Type B pancreatic cell (in vitro differentiated cells): ENCODE results near the gene FREM2. TPM values are rescaled to one million over a fixed set of nuclear protein-coding genes. Genes with fewer than 3 reads are reported as not detected.

Experiments used
- DNase-seq: peaks from one replicate; pipeline ENCODE4 v3.0.0; 2021; ENCODE audit warnings: mixed read lengths; ENCODE audit not compliant: unreplicated experiment; ENCODE audit errors: extremely low spot score
- H3K27ac Mint-ChIP-seq: 2 replicates; pipeline ENCODE4 v1.8.0; 2021; ENCODE audit warnings: mild to moderate bottlenecking, mixed read lengths
- H3K27me3 Mint-ChIP-seq: 2 replicates; pipeline ENCODE4 v1.8.0; 2021; ENCODE audit warnings: mixed read lengths
- H3K36me3 Mint-ChIP-seq: 2 replicates; pipeline ENCODE4 v1.8.0; 2021; ENCODE audit warnings: mixed read lengths
- H3K4me1 Mint-ChIP-seq: one replicate; pipeline ENCODE4 v1.8.0; 2021; ENCODE audit warnings: mixed read lengths; ENCODE audit not compliant: unreplicated experiment
- H3K4me3 Mint-ChIP-seq: 2 replicates; pipeline ENCODE4 v1.8.0; 2021; ENCODE audit warnings: mild to moderate bottlenecking, mixed read lengths
- H3K9me3 Mint-ChIP-seq: 2 replicates; pipeline ENCODE4 v1.8.0; 2021; ENCODE audit warnings: mixed read lengths
- total RNA-seq: library from RNA; stranded (reverse); gene quantifications from 2 replicates; pipeline ENCODE4 v1.2.1, GENCODE V29; 2021; ENCODE audit warnings: low replicate concordance
- TF ChIP-seq, protein P1 (sequence below): fragments of 200-600 bp; sonication (generic); conservative IDR thresholded peaks from 2 replicates; pipeline ENCODE4 v1.5.0; 2021; ENCODE audit warnings: antibody characterized with exemption, mild to moderate bottlenecking

The FREM2 gene
- total RNA-seq, 1 donor from 2014 or later: 42.8 TPM

- no peak overlapping the region for H3K27ac Mint-ChIP-seq
Observed at GRCh38 chr13:38703255-38703654, 16.4 kb downstream of the FREM2 start.

DNA sequence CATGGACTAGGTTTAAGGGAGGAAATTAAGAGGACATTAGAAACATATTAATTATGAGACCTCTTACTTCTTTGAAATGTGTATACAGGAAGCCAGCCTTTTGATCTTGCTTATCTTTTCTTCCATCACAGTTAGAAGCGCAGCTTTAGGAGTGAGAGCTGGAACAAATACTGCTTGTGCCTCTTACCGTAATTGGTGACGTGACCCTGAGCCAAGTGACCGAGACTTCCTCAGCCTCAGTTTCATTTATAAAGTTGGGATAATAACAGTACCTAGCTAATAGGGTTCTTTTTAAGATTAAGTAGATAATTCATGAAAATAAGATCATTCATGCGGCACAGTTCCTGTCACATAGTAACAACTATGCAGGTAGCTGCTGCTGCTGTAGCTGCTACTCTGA lies 18.5 kb downstream of the FREM2 start:
- DNase-seq: no peak
- TF ChIP-seq, protein P1, sequence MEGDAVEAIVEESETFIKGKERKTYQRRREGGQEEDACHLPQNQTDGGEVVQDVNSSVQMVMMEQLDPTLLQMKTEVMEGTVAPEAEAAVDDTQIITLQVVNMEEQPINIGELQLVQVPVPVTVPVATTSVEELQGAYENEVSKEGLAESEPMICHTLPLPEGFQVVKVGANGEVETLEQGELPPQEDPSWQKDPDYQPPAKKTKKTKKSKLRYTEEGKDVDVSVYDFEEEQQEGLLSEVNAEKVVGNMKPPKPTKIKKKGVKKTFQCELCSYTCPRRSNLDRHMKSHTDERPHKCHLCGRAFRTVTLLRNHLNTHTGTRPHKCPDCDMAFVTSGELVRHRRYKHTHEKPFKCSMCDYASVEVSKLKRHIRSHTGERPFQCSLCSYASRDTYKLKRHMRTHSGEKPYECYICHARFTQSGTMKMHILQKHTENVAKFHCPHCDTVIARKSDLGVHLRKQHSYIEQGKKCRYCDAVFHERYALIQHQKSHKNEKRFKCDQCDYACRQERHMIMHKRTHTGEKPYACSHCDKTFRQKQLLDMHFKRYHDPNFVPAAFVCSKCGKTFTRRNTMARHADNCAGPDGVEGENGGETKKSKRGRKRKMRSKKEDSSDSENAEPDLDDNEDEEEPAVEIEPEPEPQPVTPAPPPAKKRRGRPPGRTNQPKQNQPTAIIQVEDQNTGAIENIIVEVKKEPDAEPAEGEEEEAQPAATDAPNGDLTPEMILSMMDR: no peak
- Mint-ChIP-seq H3K27me3 (no peaks in the 10 kb centered on the region), H3K4me3 (no peak overlapping the region), H3K9me3 (no peaks in the 10 kb centered on the region), H3K36me3 (peaks cover 24% of the 10 kb centered on the region), H3K27ac (no peak overlapping the region), H3K4me1 (peaks cover 34% of the 10 kb centered on the region)

More at GRCh38 chr13:38703255-38703654, 16.4 kb downstream of the FREM2 start:
- DNase-seq: no peak
- peaks cover 35% of the 10 kb centered on the region for H3K36me3 Mint-ChIP-seq
- TF ChIP-seq, protein P1: no peak
- no peaks in the 10 kb centered on the region for H3K9me3 Mint-ChIP-seq
- peaks cover 34% of the 10 kb centered on the region for H3K4me1 Mint-ChIP-seq
- H3K4me3 Mint-ChIP-seq: no peak overlapping the region
- H3K27me3 Mint-ChIP-seq: no peaks in the 10 kb centered on the region

- H3K27ac Mint-ChIP-seq: no peak overlapping the region
- no peaks in the 10 kb centered on the region for H3K27me3 Mint-ChIP-seq
- TF ChIP-seq, protein P1: no peak
- DNase-seq: no peak
- no peak overlapping the region for H3K4me3 Mint-ChIP-seq
- peaks cover 21% of the 10 kb centered on the region for H3K36me3 Mint-ChIP-seq
- H3K4me1 Mint-ChIP-seq: peaks cover 26% of the 10 kb centered on the region
- H3K9me3 Mint-ChIP-seq: no peaks in the 10 kb centered on the region
Observed at GRCh38 chr13:38707460-38707859, 20.6 kb downstream of the FREM2 start.

DNA sequence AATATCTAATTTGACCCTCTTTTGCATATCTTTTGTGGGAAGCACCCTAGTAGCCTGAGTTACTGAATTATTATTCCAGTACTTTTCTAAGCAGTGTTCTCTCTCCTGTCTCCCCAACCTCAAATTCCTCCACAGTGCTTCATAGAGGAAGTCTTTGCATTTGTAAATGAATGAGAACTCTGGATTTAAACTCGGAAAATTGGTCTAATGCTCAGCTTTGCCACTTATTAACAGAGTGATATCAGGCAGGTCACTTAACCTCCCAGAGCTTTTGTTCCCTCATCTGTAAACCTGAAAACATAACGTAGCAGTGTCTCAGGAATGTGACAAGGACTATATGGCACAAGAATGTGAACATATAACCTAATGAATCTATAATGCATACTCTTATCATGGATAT lies 26.2 kb downstream of the FREM2 start:
- no peak overlapping the region for H3K4me3 Mint-ChIP-seq
- TF ChIP-seq, protein P1: no peak
- no peaks in the 10 kb centered on the region for H3K4me1 Mint-ChIP-seq
- peaks cover 6% of the 10 kb centered on the region for H3K36me3 Mint-ChIP-seq
- no peak for DNase-seq
- no peaks in the 10 kb centered on the region for H3K9me3 Mint-ChIP-seq
- H3K27me3 Mint-ChIP-seq: no peaks in the 10 kb centered on the region
- no peak overlapping the region for H3K27ac Mint-ChIP-seq

- Mint-ChIP-seq H3K36me3 (no peaks in the 10 kb centered on the region), H3K27ac (no peak overlapping the region), H3K27me3 (no peaks in the 10 kb centered on the region), H3K4me1 (no peaks in the 10 kb centered on the region), H3K9me3 (no peaks in the 10 kb centered on the region), H3K4me3 (no peak overlapping the region)
- TF ChIP-seq, protein P1: no peak
- no peak for DNase-seq
Observed at GRCh38 chr13:38718374-38718773, 31.5 kb downstream of the FREM2 start.

GRCh38 chr13:38730332-38730731 lies 43.5 kb downstream of the FREM2 start:
- Mint-ChIP-seq H3K9me3 (no peaks in the 10 kb centered on the region), H3K36me3 (peaks cover 5% of the 10 kb centered on the region), H3K27ac (no peak overlapping the region), H3K4me3 (no peak overlapping the region), H3K27me3 (no peaks in the 10 kb centered on the region), H3K4me1 (no peaks in the 10 kb centered on the region)
- no peak for DNase-seq
- TF ChIP-seq, protein P1: no peak
